ENCODE measurements around the gene ACMSD.
"Not testable (repeated sequence)": the region's sequence is repeated elsewhere in the genome, so short reads cannot be mapped to it uniquely, and the experiment has no call there.

The ACMSD gene

GRCh38 chr2:134838143-134838620 lies at the start of gene ACMSD:
Gene ACMSD, plus strand, starts transcription at chr2:134838616. Its CDS starts 67 bp downstream, at chr2:134838683.
- Histone ChIP-seq H3K4me1 (ENCODE audit: control insufficient read depth, insufficient read depth, low read length) (no peaks in the 10 kb centered on the region), H3K4me3 (ENCODE audit: low read length in 2 of 2) (no peak within 1 kb of the TSS), H3K27me3 (ENCODE audit: control insufficient read depth in 1 of 2, insufficient read depth in 2 of 2, low read length in 2 of 2) (no peaks in the 10 kb centered on the region), H3K9me3 (ENCODE audit: control insufficient read depth in 2 of 2, low read length in 2 of 2) (no peaks in the 10 kb centered on the region), H3K36me3 (ENCODE audit: control insufficient read depth in 2 of 2, insufficient read depth in 2 of 2, low read length in 2 of 2) (no peaks in the 10 kb centered on the region), H3K9ac (ENCODE audit: low read length in 2 of 2) (no peak within 1 kb of the TSS), H3K27ac (ENCODE audit: low read length) (no peak within 1 kb of the TSS)

- Histone ChIP-seq H3K9ac (ENCODE audit: low read length in 2 of 2) (no peak overlapping the region), H3K36me3 (ENCODE audit: control insufficient read depth in 2 of 2, insufficient read depth in 2 of 2, low read length in 2 of 2) (no peaks in the 10 kb centered on the region), H3K27me3 (ENCODE audit: control insufficient read depth in 1 of 2, insufficient read depth in 2 of 2, low read length in 2 of 2) (no peaks in the 10 kb centered on the region), H3K4me1 (ENCODE audit: control insufficient read depth, insufficient read depth, low read length) (no peaks in the 10 kb centered on the region), H3K27ac (ENCODE audit: low read length) (no peak overlapping the region), H3K4me3 (ENCODE audit: low read length in 2 of 2) (no peak overlapping the region), H3K9me3 (ENCODE audit: control insufficient read depth in 2 of 2, low read length in 2 of 2) (no peaks in the 10 kb centered on the region)
Observed at GRCh38 chr2:134790487-134790886, 47.9 kb upstream of the ACMSD start.

GRCh38 chr2:134791616-134792015 lies 46.8 kb upstream of the ACMSD start:
- Histone ChIP-seq H3K36me3 (ENCODE audit: control insufficient read depth in 2 of 2, insufficient read depth in 2 of 2, low read length in 2 of 2) (no peaks in the 10 kb centered on the region), H3K4me1 (ENCODE audit: control insufficient read depth, insufficient read depth, low read length) (no peaks in the 10 kb centered on the region), H3K27ac (ENCODE audit: low read length) (no peak overlapping the region)

GRCh38 chr2:134792186-134792585 lies 46.2 kb upstream of the ACMSD start:
- Histone ChIP-seq H3K4me1 (ENCODE audit: control insufficient read depth, insufficient read depth, low read length) (no peaks in the 10 kb centered on the region), H3K36me3 (ENCODE audit: control insufficient read depth in 2 of 2, insufficient read depth in 2 of 2, low read length in 2 of 2) (no peaks in the 10 kb centered on the region), H3K9ac (ENCODE audit: low read length in 2 of 2) (no peak overlapping the region), H3K4me3 (ENCODE audit: low read length in 2 of 2) (no peak overlapping the region), H3K27me3 (ENCODE audit: control insufficient read depth in 1 of 2, insufficient read depth in 2 of 2, low read length in 2 of 2) (no peaks in the 10 kb centered on the region), H3K27ac (ENCODE audit: low read length) (no peak overlapping the region), H3K9me3 (ENCODE audit: control insufficient read depth in 2 of 2, low read length in 2 of 2) (no peaks in the 10 kb centered on the region)

More at GRCh38 chr2:134791616-134792015, 46.8 kb upstream of the ACMSD start:
- no peaks in the 10 kb centered on the region for H3K27me3 ChIP-seq (ENCODE audit: control insufficient read depth in 1 of 2, insufficient read depth in 2 of 2, low read length in 2 of 2)
- H3K4me3 ChIP-seq (ENCODE audit: low read length in 2 of 2), result no peak overlapping the region
- no peaks in the 10 kb centered on the region for H3K9me3 ChIP-seq (ENCODE audit: control insufficient read depth in 2 of 2, low read length in 2 of 2)
- H3K9ac ChIP-seq (ENCODE audit: low read length in 2 of 2), result no peak overlapping the region

GRCh38 chr2:134795765-134796164 lies 42.7 kb upstream of the ACMSD start:
- Histone ChIP-seq H3K9ac (ENCODE audit: low read length in 2 of 2) (no peak overlapping the region), H3K27ac (ENCODE audit: low read length) (no peak overlapping the region), H3K27me3 (ENCODE audit: control insufficient read depth in 1 of 2, insufficient read depth in 2 of 2, low read length in 2 of 2) (no peaks in the 10 kb centered on the region), H3K4me1 (ENCODE audit: control insufficient read depth, insufficient read depth, low read length) (no peaks in the 10 kb centered on the region), H3K4me3 (ENCODE audit: low read length in 2 of 2) (no peak overlapping the region), H3K36me3 (ENCODE audit: control insufficient read depth in 2 of 2, insufficient read depth in 2 of 2, low read length in 2 of 2) (no peaks in the 10 kb centered on the region), H3K9me3 (ENCODE audit: control insufficient read depth in 2 of 2, low read length in 2 of 2) (no peaks in the 10 kb centered on the region)

GRCh38 chr2:134796373-134796772 lies 42.0 kb upstream of the ACMSD start:
- no peaks in the 10 kb centered on the region for H3K36me3 ChIP-seq (ENCODE audit: control insufficient read depth in 2 of 2, insufficient read depth in 2 of 2, low read length in 2 of 2)
- no peak overlapping the region for H3K27ac ChIP-seq (ENCODE audit: low read length)
- H3K27me3 ChIP-seq (ENCODE audit: control insufficient read depth in 1 of 2, insufficient read depth in 2 of 2, low read length in 2 of 2), result no peaks in the 10 kb centered on the region
- H3K4me3 ChIP-seq (ENCODE audit: low read length in 2 of 2), result no peak overlapping the region
- no peaks in the 10 kb centered on the region for H3K9me3 ChIP-seq (ENCODE audit: control insufficient read depth in 2 of 2, low read length in 2 of 2)
- no peaks in the 10 kb centered on the region for H3K4me1 ChIP-seq (ENCODE audit: control insufficient read depth, insufficient read depth, low read length)
- H3K9ac ChIP-seq (ENCODE audit: low read length in 2 of 2), result no peak overlapping the region

- Histone ChIP-seq H3K27me3 (ENCODE audit: control insufficient read depth in 1 of 2, insufficient read depth in 2 of 2, low read length in 2 of 2) (no peaks in the 10 kb centered on the region), H3K27ac (ENCODE audit: low read length) (no peak overlapping the region), H3K9ac (ENCODE audit: low read length in 2 of 2) (no peak overlapping the region), H3K9me3 (ENCODE audit: control insufficient read depth in 2 of 2, low read length in 2 of 2) (no peaks in the 10 kb centered on the region), H3K4me3 (ENCODE audit: low read length in 2 of 2) (no peak overlapping the region), H3K36me3 (ENCODE audit: control insufficient read depth in 2 of 2, insufficient read depth in 2 of 2, low read length in 2 of 2) (no peaks in the 10 kb centered on the region), H3K4me1 (ENCODE audit: control insufficient read depth, insufficient read depth, low read length) (no peaks in the 10 kb centered on the region)
Observed at GRCh38 chr2:134799936-134800335, 38.5 kb upstream of the ACMSD start.

GRCh38 chr2:134800341-134800740 lies 38.1 kb upstream of the ACMSD start:
- Histone ChIP-seq H3K9me3 (ENCODE audit: control insufficient read depth in 2 of 2, low read length in 2 of 2) (no peaks in the 10 kb centered on the region), H3K36me3 (ENCODE audit: control insufficient read depth in 2 of 2, insufficient read depth in 2 of 2, low read length in 2 of 2) (no peaks in the 10 kb centered on the region), H3K4me1 (ENCODE audit: control insufficient read depth, insufficient read depth, low read length) (no peaks in the 10 kb centered on the region), H3K4me3 (ENCODE audit: low read length in 2 of 2) (no peak overlapping the region), H3K27me3 (ENCODE audit: control insufficient read depth in 1 of 2, insufficient read depth in 2 of 2, low read length in 2 of 2) (no peaks in the 10 kb centered on the region), H3K9ac (ENCODE audit: low read length in 2 of 2) (no peak overlapping the region), H3K27ac (ENCODE audit: low read length) (no peak overlapping the region)

- H3K4me3 ChIP-seq (ENCODE audit: low read length in 2 of 2); H3K9ac ChIP-seq (ENCODE audit: low read length in 2 of 2); H3K36me3 ChIP-seq (ENCODE audit: control insufficient read depth in 2 of 2, insufficient read depth in 2 of 2, low read length in 2 of 2); H3K9me3 ChIP-seq (ENCODE audit: control insufficient read depth in 2 of 2, low read length in 2 of 2); H3K4me1 ChIP-seq (ENCODE audit: control insufficient read depth, insufficient read depth, low read length); H3K27ac ChIP-seq (ENCODE audit: low read length); H3K27me3 ChIP-seq (ENCODE audit: control insufficient read depth in 1 of 2, insufficient read depth in 2 of 2, low read length in 2 of 2): not testable (repeated sequence)
Observed at GRCh38 chr2:134803609-134804405, 34.6 kb upstream of the ACMSD start.

- Histone ChIP-seq H3K36me3 (ENCODE audit: control insufficient read depth in 2 of 2, insufficient read depth in 2 of 2, low read length in 2 of 2) (no peaks in the 10 kb centered on the region), H3K9me3 (ENCODE audit: control insufficient read depth in 2 of 2, low read length in 2 of 2) (peaks cover 3 to 10% of the 10 kb centered on the region in 2 donors), H3K27me3 (ENCODE audit: control insufficient read depth in 1 of 2, insufficient read depth in 2 of 2, low read length in 2 of 2) (no peaks in the 10 kb centered on the region)
Observed at GRCh38 chr2:134815741-134816140, 22.7 kb upstream of the ACMSD start.

GRCh38 chr2:134818321-134818720 lies 20.1 kb upstream of the ACMSD start:
- Histone ChIP-seq H3K4me1 (ENCODE audit: control insufficient read depth, insufficient read depth, low read length) (no peaks in the 10 kb centered on the region), H3K27ac (ENCODE audit: low read length) (no peak overlapping the region), H3K27me3 (ENCODE audit: control insufficient read depth in 1 of 2, insufficient read depth in 2 of 2, low read length in 2 of 2) (no peaks in the 10 kb centered on the region), H3K9ac (ENCODE audit: low read length in 2 of 2) (no peak overlapping the region), H3K9me3 (ENCODE audit: control insufficient read depth in 2 of 2, low read length in 2 of 2) (peaks cover 3 to 6% of the 10 kb centered on the region in 2 donors), H3K36me3 (ENCODE audit: control insufficient read depth in 2 of 2, insufficient read depth in 2 of 2, low read length in 2 of 2) (no peaks in the 10 kb centered on the region), H3K4me3 (ENCODE audit: low read length in 2 of 2) (no peak overlapping the region)

More at GRCh38 chr2:134815741-134816140, 22.7 kb upstream of the ACMSD start:
- Histone ChIP-seq H3K4me3 (ENCODE audit: low read length in 2 of 2) (no peak overlapping the region), H3K9ac (ENCODE audit: low read length in 2 of 2) (no peak overlapping the region), H3K27ac (ENCODE audit: low read length) (no peak overlapping the region), H3K4me1 (ENCODE audit: control insufficient read depth, insufficient read depth, low read length) (no peaks in the 10 kb centered on the region)
